Tibial nerve (tissue), 4 donors: ENCODE data around the gene CRHR2.

Source experiments
- EP300 ChIP-seq, 2 donors: sonication (generic); formaldehyde crosslinking; IDR thresholded peaks; one replicate each; pipeline ENCODE4 v1.6.1; 2017; ENCODE audit warnings: antibody characterized with exemption in 2 of 2, mild to moderate bottlenecking in 1 of 2
- TF ChIP-seq, protein P1 (sequence below), 5 experiments: fragments of 200-600 bp in 3 of 5; fragments of 450-650 bp in 2 of 5; sonication (generic) in 3 of 5; IDR thresholded peaks; one replicate each; pipeline ENCODE4 v1.5.1; 2016 to 2019; ENCODE audit warnings: antibody characterized with exemption in 5 of 5, mild to moderate bottlenecking in 3 of 5, moderate library complexity in 2 of 5

DNA sequence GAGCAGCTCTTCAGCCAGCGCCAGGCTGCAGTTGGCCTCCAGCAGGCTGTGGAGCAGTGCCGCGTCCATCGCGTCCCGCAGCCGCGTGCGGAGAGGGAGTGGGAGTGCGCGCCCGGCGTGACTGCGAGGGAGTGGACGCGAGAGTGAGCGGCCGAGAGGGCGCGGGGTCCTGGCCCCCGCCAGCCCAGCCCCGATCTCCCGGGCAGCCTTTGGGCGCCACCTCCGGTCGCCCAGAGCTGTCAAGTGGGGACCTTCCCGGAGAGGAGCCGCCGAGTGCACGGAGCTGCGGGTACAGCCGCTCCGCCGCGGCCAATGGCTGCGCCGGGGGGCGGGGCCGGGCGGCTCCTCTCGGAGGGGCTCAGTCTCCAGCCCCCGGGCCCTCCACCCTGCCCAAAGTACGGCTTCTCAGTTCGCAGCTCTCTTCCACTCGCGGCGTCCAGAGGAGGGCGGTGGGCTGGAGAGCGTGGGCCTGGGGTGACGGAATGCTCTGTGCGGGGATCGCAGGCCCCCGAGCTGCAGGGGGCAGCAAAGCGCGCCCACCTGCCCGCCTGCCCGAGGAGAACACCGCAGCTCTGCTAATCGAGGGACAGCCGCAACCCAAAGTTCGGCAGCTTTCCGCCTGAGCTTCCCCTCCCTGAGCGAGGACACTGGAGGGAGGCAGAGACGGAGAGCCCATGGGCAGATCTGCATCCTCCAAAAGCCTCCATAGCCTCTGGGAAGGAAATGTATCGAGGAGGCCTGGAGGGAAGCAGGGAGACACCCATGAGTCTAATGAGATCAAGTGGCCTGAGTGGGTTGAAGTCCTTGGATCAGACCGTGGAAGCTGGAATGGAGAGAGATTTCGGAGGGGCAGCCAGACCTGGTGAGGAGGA, at the start of gene CRHR2:
- TF ChIP-seq EP300 (IDR thresholded peaks at IDR 0.05): no peak
- TF ChIP-seq, protein P1, sequence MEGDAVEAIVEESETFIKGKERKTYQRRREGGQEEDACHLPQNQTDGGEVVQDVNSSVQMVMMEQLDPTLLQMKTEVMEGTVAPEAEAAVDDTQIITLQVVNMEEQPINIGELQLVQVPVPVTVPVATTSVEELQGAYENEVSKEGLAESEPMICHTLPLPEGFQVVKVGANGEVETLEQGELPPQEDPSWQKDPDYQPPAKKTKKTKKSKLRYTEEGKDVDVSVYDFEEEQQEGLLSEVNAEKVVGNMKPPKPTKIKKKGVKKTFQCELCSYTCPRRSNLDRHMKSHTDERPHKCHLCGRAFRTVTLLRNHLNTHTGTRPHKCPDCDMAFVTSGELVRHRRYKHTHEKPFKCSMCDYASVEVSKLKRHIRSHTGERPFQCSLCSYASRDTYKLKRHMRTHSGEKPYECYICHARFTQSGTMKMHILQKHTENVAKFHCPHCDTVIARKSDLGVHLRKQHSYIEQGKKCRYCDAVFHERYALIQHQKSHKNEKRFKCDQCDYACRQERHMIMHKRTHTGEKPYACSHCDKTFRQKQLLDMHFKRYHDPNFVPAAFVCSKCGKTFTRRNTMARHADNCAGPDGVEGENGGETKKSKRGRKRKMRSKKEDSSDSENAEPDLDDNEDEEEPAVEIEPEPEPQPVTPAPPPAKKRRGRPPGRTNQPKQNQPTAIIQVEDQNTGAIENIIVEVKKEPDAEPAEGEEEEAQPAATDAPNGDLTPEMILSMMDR (IDR thresholded peaks at IDR 0.05): peak in 4 of 5 experiments; percentile 14 to 55 (median 29)
